CD4-positive, alpha-beta T cell treated with Interleukin-2 at 100 ng/mL for 4 hours (primary cell): Measurements from ENCODE around the gene SLC25A34.
"Not testable (repeated sequence)": the region's sequence is repeated elsewhere in the genome, so short reads cannot be mapped to it uniquely, and the experiment has no call there.

Experiments
- DNase-seq: peaks from one replicate; pipeline ENCODE4 v3.0.0-alpha.2; 2020; ENCODE audit warnings: low spot score

Gene SLC25A34

GRCh38 chr1:15736038-15736891 is at the start of gene SLC25A34:
Gene SLC25A34 (plus strand): TSS chr1:15736258. CDS start chr1:15736486, 228 bp downstream.
- DNase-seq = no peak

GRCh38 chr1:15687446-15687845 is 48.6 kb upstream of the SLC25A34 start:
- DNase-seq = no peak

- no peak for DNase-seq
Measured at GRCh38 chr1:15690317-15690716, 45.7 kb upstream of the SLC25A34 start.

GRCh38 chr1:15691434-15692032 is 44.5 kb upstream of the SLC25A34 start:
- DNase-seq = no peak

GRCh38 chr1:15692121-15692682 is 43.9 kb upstream of the SLC25A34 start:
- no peak for DNase-seq

GRCh38 chr1:15693371-15693770 is 42.7 kb upstream of the SLC25A34 start:
- no peak for DNase-seq

GRCh38 chr1:15696956-15697521 is 39.0 kb upstream of the SLC25A34 start:
- peak; percentile 39 for DNase-seq

- no peak for DNase-seq
Measured at GRCh38 chr1:15698201-15698600, 37.9 kb upstream of the SLC25A34 start.

- DNase-seq = not testable (repeated sequence)
Measured at GRCh38 chr1:15699321-15699720, 36.7 kb upstream of the SLC25A34 start.

GRCh38 chr1:15700508-15700907 is 35.5 kb upstream of the SLC25A34 start:
- DNase-seq = no peak

- DNase-seq = no peak
Measured at GRCh38 chr1:15701784-15702183, 34.3 kb upstream of the SLC25A34 start.

GRCh38 chr1:15702722-15703550 is 33.1 kb upstream of the SLC25A34 start:
- DNase-seq = no peak

GRCh38 chr1:15703562-15703961 is 32.5 kb upstream of the SLC25A34 start:
- no peak for DNase-seq

- no peak for DNase-seq
Measured at GRCh38 chr1:15704526-15705183, 31.4 kb upstream of the SLC25A34 start.

GRCh38 chr1:15705184-15705566 is 30.9 kb upstream of the SLC25A34 start:
- no peak for DNase-seq

GRCh38 chr1:15706751-15707150 is 29.3 kb upstream of the SLC25A34 start:
- no peak for DNase-seq

- no peak for DNase-seq
Measured at GRCh38 chr1:15707239-15707925, 28.7 kb upstream of the SLC25A34 start.

GRCh38 chr1:15708486-15709137 is 27.4 kb upstream of the SLC25A34 start:
- no peak for DNase-seq

- DNase-seq = no peak
Measured at GRCh38 chr1:15709226-15709625, 26.8 kb upstream of the SLC25A34 start.

- no peak for DNase-seq
Measured at GRCh38 chr1:15712168-15712567, 23.9 kb upstream of the SLC25A34 start.
